HCT116 (cell line): ENCODE measurements around the gene LMNTD1.

ENCODE experiments used
- CTCF ChIP-seq, 3 experiments: fragments of 200-600 bp in 1 of 3; sonication (generic) in 1 of 3; IDR thresholded peaks in 2 of 3; conservative IDR thresholded peaks in 1 of 3; 2 replicates each; pipeline ENCODE4 v1.5.1; 2012 to 2017; ENCODE audit warnings: low read depth in 2 of 3, low read length in 2 of 3, antibody characterized with exemption in 1 of 3, borderline replicate concordance in 1 of 3, control low read depth in 1 of 3, mild to moderate bottlenecking in 1 of 3, mixed read lengths in 1 of 3, mixed run types in 1 of 3, moderate library complexity in 1 of 3; ENCODE audit not compliant: insufficient read depth in 1 of 3
- MAX ChIP-seq: IDR thresholded peaks from 2 replicates; pipeline ENCODE4 v1.6.1; 2012
- RAD21 ChIP-seq: IDR thresholded peaks from 2 replicates; pipeline ENCODE4 v1.6.1; 2012; ENCODE audit warnings: low read depth, mild to moderate bottlenecking
- SIN3A ChIP-seq: IDR thresholded peaks from 2 replicates; pipeline ENCODE4 v1.6.1; 2012; ENCODE audit warnings: low read depth

- no peak for TF ChIP-seq CTCF (IDR thresholded peaks at IDR 0.05 in 2 of 3, conservative IDR thresholded peaks at IDR 0.05 in 1 of 3; ENCODE audit: borderline replicate concordance in 1 of 3, insufficient read depth in 1 of 3, low read depth in 2 of 3, low read length in 2 of 3)
- no peak for TF ChIP-seq SIN3A
- TF ChIP-seq RAD21 = no peak
- TF ChIP-seq MAX = no peak
Measured at GRCh38 chr12:25573346-25573745, 20.3 kb upstream of the LMNTD1 start.
